ENCODE results near the gene OR7C1. TPM values are rescaled to one million over a fixed set of nuclear protein-coding genes. Genes with fewer than 3 reads are reported as not detected.
"Not testable (repeated sequence)": the region's sequence is repeated elsewhere in the genome, so short reads cannot be mapped to it uniquely, and the experiment has no call there.

OR7C1 gene
- total and polyA plus RNA-seq, 2 experiments from 2014 or later = 0.02 to 0.03 TPM

DNA sequence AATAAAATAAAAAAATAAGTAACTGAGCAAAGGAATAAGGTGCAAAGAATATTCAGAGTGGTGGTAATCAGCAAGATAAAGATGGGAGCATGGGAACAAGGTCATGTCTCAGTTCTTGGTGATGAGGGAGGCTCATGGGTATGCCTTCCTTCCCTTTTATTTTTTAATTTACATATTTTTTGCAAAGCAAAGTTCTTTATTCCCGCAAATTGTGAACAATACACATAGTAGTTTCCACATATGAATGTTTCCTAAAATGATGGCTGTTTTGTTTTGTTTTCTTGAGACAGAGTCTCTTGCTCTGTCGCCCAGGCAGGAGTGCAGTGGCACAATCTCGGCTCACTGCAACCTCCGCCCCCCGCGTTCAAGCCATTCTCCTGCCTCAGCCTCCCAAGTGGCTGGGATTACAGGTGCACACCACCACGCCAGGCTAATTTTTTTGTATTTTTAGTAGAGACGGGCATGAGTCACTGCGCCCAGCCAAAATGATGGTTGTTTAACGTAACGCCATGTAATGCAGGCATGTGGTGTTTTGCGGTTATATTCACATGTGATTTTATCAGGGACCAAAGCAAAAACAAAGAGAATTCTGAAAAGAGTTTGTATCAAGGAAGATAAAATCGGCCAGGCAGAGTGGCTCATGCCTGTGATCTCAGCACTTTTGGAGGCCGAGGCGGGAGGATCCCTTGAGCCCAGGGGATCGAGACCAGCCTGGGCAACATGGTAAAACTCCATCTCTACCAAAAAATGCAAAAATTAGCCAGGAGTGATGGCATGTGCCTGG is 52.2 kb downstream of the OR7C1 start:
- Histone ChIP-seq H3K79me2 (no peaks in the 10 kb centered on the region), H4K20me1 (ENCODE audit: insufficient read depth, poor library complexity, severe bottlenecking) (no peaks in the 10 kb centered on the region), H3K4me3 (no peak overlapping the region), H3K27me3 (no peaks in the 10 kb centered on the region), H3K36me3 (replicated peaks; ENCODE audit: insufficient read depth, low read depth) (no peaks in the 10 kb centered on the region), H3K9me2 (replicated peaks; ENCODE audit: insufficient read depth) (no peaks in the 10 kb centered on the region), H3K4me1 (ENCODE audit: insufficient read depth) (no peaks in the 10 kb centered on the region), H3K27ac (no peak overlapping the region), H3K4me2 (no peak overlapping the region), H3K9me3 (ENCODE audit: low read depth) (no peaks in the 10 kb centered on the region), H2AFZ (no peak overlapping the region)
- no peak for DNase-seq (ENCODE audit: low spot score)
- no peak for TF ChIP-seq CTCF (IDR thresholded peaks at IDR 0.05; ENCODE audit: poor library complexity)
- no peak for TF ChIP-seq EZH2phosphoT487 (IDR thresholded peaks at IDR 0.05; ENCODE audit: low read depth, severe bottlenecking, unreplicated experiment)
- TF ChIP-seq EZH2 (IDR thresholded peaks at IDR 0.05; ENCODE audit: borderline replicate concordance) = no peak
- WGBS (ENCODE audit: low lambda C conversion rate, missing lambda C conversion rate) = 93% methylated on average over 16 of the region's 16 CpGs

GRCh38 chr19:14781713-14782536 is 53.1 kb downstream of the OR7C1 start:
- H2AFZ ChIP-seq; H3K9me2 ChIP-seq (replicated peaks; ENCODE audit: insufficient read depth); H4K20me1 ChIP-seq (ENCODE audit: insufficient read depth, poor library complexity, severe bottlenecking); H3K4me1 ChIP-seq (ENCODE audit: insufficient read depth); H3K4me3 ChIP-seq; H3K4me2 ChIP-seq; H3K36me3 ChIP-seq (replicated peaks; ENCODE audit: insufficient read depth, low read depth); H3K27me3 ChIP-seq; H3K27ac ChIP-seq; H3K9me3 ChIP-seq (ENCODE audit: low read depth); H3K79me2 ChIP-seq; DNase-seq (ENCODE audit: low spot score): not testable (repeated sequence)
- 92% methylated on average over 17 of the region's 17 CpGs for WGBS (ENCODE audit: low lambda C conversion rate, missing lambda C conversion rate)

DNA sequence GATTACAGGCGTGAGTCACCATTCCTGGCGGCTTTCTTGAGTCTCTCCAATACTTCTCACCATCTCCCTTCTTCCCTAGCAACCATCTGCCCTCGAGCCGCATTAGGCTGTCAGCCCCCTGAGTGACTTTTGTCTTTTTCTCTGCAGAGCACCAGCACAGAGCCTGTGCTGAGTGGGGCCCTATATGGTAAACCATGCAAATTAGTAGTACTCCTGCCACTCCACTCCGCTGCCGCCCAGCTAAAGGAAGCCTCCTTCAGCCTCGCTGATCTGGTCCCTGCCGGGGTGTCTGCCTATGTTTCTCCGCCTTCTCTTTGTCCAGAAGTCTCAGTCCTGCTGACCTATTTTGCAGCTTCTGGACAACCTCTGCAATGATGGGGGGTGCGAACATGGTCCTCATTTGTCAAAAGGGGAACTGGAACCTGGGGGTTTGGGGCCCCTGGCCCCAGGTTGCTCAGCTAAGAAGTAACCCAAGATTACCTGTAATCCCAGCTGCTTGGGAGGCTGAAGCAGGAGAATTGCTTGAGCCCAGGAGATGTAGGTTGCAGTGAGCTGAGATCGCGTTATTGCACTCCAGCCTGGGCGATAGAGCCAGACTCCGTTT is 54.3 kb downstream of the OR7C1 start:
- not testable (repeated sequence) for H2AFZ ChIP-seq; H3K9me3 ChIP-seq (ENCODE audit: low read depth); H3K4me3 ChIP-seq; H3K4me1 ChIP-seq (ENCODE audit: insufficient read depth); H4K20me1 ChIP-seq (ENCODE audit: insufficient read depth, poor library complexity, severe bottlenecking); H3K79me2 ChIP-seq; H3K27ac ChIP-seq; H3K27me3 ChIP-seq; H3K36me3 ChIP-seq (replicated peaks; ENCODE audit: insufficient read depth, low read depth); H3K9me2 ChIP-seq (replicated peaks; ENCODE audit: insufficient read depth); H3K4me2 ChIP-seq; DNase-seq (ENCODE audit: low spot score)
- WGBS (ENCODE audit: low lambda C conversion rate, missing lambda C conversion rate) = 64% methylated on average over 12 of the region's 14 CpGs

- Histone ChIP-seq H3K4me2 (no peak overlapping the region), H3K4me3 (no peak overlapping the region), H3K4me1 (ENCODE audit: insufficient read depth) (no peaks in the 10 kb centered on the region), H3K9me2 (replicated peaks; ENCODE audit: insufficient read depth) (no peaks in the 10 kb centered on the region), H3K27ac (no peak overlapping the region), H3K79me2 (no peaks in the 10 kb centered on the region), H3K9me3 (ENCODE audit: low read depth) (no peaks in the 10 kb centered on the region), H2AFZ (no peak overlapping the region), H4K20me1 (ENCODE audit: insufficient read depth, poor library complexity, severe bottlenecking) (no peaks in the 10 kb centered on the region), H3K27me3 (no peaks in the 10 kb centered on the region), H3K36me3 (replicated peaks; ENCODE audit: insufficient read depth, low read depth) (no peaks in the 10 kb centered on the region)
- no peak for DNase-seq (ENCODE audit: low spot score)
- 62% methylated on average over 5 of the region's 5 CpGs for WGBS (ENCODE audit: low lambda C conversion rate, missing lambda C conversion rate)
- TF ChIP-seq EZH2phosphoT487 (IDR thresholded peaks at IDR 0.05; ENCODE audit: low read depth, severe bottlenecking, unreplicated experiment) = no peak
- TF ChIP-seq CTCF (IDR thresholded peaks at IDR 0.05; ENCODE audit: poor library complexity) = no peak
- no peak for TF ChIP-seq EZH2 (IDR thresholded peaks at IDR 0.05; ENCODE audit: borderline replicate concordance)
These were observed 55.8 kb downstream of the OR7C1 start for GRCh38 chr19:14779151-14779550.

DNA sequence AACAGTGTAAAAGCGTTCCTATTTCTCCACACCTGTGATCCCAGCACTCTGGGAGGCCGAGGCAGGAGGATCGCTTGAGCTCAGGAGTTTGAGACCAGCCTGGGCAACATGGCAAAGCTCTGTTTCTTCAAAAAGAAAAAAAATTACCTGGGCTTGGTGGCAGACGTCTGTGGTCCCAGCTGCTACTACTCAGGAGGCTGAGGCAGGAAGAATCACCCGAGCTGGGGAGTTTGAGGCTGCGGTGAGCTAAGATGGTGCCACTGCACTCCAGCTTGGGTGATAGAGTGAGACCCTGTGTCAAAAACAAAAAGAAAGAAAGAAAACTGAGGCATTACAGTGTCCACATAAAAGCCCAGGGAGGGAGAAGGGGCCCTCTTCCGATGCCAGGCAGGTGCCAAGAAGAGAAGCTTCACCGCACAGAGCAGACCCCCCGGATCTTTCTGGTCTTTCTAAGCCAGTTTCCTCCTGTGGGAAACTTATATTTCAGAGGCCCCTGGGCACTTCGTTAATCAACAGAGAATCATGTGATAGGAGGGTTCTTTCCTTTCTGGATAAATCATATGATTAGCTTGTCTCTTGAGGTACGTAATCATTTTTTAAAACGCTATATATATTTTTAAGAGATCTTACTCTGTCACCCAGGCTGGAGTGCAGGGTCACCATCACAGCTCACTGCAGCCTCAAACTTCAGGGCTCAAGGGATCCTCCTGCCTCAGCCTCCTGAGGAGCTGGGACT is 56.7 kb downstream of the OR7C1 start, which contains the start of gene ADGRE2:
Gene ADGRE2, minus strand, starts transcription at position 451 of the 736 bp plus-strand sequence. CDS start 1,804 bp downstream, outside the sequence.
- H3K9me3 ChIP-seq (ENCODE audit: low read depth); H4K20me1 ChIP-seq (ENCODE audit: insufficient read depth, poor library complexity, severe bottlenecking); H3K4me2 ChIP-seq; H3K79me2 ChIP-seq; H3K9me2 ChIP-seq (replicated peaks; ENCODE audit: insufficient read depth); DNase-seq (ENCODE audit: low spot score); H2AFZ ChIP-seq; H3K4me1 ChIP-seq (ENCODE audit: insufficient read depth); H3K27me3 ChIP-seq; H3K27ac ChIP-seq; H3K36me3 ChIP-seq (replicated peaks; ENCODE audit: insufficient read depth, low read depth); H3K4me3 ChIP-seq: not testable (repeated sequence)
- WGBS (ENCODE audit: low lambda C conversion rate, missing lambda C conversion rate) = 76% methylated on average over 12 of the region's 12 CpGs

GRCh38 chr19:14777645-14778044 is 57.3 kb downstream of the OR7C1 start:
- not testable (repeated sequence) for H3K4me1 ChIP-seq (ENCODE audit: insufficient read depth); H2AFZ ChIP-seq; H3K27me3 ChIP-seq; H3K4me3 ChIP-seq; H3K79me2 ChIP-seq; H3K9me2 ChIP-seq (replicated peaks; ENCODE audit: insufficient read depth); H4K20me1 ChIP-seq (ENCODE audit: insufficient read depth, poor library complexity, severe bottlenecking); DNase-seq (ENCODE audit: low spot score); H3K9me3 ChIP-seq (ENCODE audit: low read depth); H3K4me2 ChIP-seq; H3K36me3 ChIP-seq (replicated peaks; ENCODE audit: insufficient read depth, low read depth); H3K27ac ChIP-seq
- WGBS (ENCODE audit: low lambda C conversion rate, missing lambda C conversion rate) = 92% methylated on average over 4 of the region's 4 CpGs
